Measurements from ENCODE around the gene KCNH1. TPM values are rescaled to one million over a fixed set of nuclear protein-coding genes. Genes with fewer than 3 reads are reported as not detected.

The KCNH1 gene
- total and polyA plus RNA-seq, 4 donors: not detected

DNA sequence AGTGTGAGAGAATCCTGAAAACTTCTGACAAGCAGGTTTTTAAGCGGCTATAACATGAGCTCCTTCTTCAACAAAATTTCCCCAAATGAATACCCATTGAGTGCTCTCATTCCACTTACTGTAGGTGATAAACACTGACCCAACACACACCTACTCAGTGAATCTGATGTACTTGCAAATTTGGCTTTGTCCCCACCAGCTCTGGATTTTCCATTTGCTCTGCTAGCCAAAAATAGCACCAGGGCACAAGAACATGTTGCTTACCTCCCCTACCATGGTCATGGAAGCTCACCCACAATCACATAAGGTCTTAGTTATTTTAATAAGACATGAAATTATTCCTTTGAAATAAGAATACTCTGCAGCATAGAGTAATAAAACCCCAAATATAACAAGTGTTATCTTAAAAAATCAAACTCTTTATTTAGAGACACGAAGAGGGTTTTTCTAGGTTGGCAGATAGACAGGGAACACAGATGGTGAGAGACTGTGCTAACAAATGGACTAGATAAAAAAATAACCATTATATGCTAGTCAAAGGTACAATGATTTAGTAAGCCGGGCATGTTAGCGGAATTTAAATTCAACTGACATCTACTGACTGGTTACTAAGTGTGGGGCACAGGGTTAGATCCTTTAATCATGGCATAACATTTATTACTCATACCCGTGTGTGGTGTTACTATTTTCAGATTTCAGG lies 291.9 kb downstream of the KCNH1 start:
- Histone ChIP-seq H3K4me3 (ENCODE audit: low read depth in 1 of 3, low read length in 3 of 3) (no peak overlapping the region), H3K9me3 (ENCODE audit: control insufficient read depth in 4 of 4, low read length in 3 of 4) (no peaks in the 10 kb centered on the region), H3K36me3 (ENCODE audit: control insufficient read depth in 4 of 4, insufficient read depth in 3 of 4, low read depth in 1 of 4, low read length in 3 of 4) (no peaks in the 10 kb centered on the region), H3K4me1 (ENCODE audit: control insufficient read depth in 4 of 4, insufficient read depth in 4 of 4, low read length in 3 of 4) (no peaks in the 10 kb centered on the region), H3K27ac (ENCODE audit: low read depth in 1 of 2, low read length in 2 of 2) (no peak overlapping the region), H3K9ac (ENCODE audit: low read depth in 1 of 2, low read length in 2 of 2) (no peak overlapping the region), H3K27me3 (ENCODE audit: control insufficient read depth in 4 of 4, insufficient read depth in 4 of 4, low read length in 3 of 4) (no peaks in the 10 kb centered on the region)
- TF ChIP-seq, protein P1, sequence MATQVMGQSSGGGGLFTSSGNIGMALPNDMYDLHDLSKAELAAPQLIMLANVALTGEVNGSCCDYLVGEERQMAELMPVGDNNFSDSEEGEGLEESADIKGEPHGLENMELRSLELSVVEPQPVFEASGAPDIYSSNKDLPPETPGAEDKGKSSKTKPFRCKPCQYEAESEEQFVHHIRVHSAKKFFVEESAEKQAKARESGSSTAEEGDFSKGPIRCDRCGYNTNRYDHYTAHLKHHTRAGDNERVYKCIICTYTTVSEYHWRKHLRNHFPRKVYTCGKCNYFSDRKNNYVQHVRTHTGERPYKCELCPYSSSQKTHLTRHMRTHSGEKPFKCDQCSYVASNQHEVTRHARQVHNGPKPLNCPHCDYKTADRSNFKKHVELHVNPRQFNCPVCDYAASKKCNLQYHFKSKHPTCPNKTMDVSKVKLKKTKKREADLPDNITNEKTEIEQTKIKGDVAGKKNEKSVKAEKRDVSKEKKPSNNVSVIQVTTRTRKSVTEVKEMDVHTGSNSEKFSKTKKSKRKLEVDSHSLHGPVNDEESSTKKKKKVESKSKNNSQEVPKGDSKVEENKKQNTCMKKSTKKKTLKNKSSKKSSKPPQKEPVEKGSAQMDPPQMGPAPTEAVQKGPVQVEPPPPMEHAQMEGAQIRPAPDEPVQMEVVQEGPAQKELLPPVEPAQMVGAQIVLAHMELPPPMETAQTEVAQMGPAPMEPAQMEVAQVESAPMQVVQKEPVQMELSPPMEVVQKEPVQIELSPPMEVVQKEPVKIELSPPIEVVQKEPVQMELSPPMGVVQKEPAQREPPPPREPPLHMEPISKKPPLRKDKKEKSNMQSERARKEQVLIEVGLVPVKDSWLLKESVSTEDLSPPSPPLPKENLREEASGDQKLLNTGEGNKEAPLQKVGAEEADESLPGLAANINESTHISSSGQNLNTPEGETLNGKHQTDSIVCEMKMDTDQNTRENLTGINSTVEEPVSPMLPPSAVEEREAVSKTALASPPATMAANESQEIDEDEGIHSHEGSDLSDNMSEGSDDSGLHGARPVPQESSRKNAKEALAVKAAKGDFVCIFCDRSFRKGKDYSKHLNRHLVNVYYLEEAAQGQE (IDR thresholded peaks at IDR 0.05): no peak
- no peak for TF ChIP-seq TAF1 (conservative IDR thresholded peaks at IDR 0.05)
- TF ChIP-seq RAD21 (IDR thresholded peaks at IDR 0.05): no peak
- TF ChIP-seq, protein P2, sequence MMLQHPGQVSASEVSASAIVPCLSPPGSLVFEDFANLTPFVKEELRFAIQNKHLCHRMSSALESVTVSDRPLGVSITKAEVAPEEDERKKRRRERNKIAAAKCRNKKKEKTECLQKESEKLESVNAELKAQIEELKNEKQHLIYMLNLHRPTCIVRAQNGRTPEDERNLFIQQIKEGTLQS (IDR thresholded peaks at IDR 0.05): no peak
- no peak for DNase-seq (ENCODE audit: low spot score)
- WGBS: 82% methylated on average over 5 of the region's 5 CpGs

DNA sequence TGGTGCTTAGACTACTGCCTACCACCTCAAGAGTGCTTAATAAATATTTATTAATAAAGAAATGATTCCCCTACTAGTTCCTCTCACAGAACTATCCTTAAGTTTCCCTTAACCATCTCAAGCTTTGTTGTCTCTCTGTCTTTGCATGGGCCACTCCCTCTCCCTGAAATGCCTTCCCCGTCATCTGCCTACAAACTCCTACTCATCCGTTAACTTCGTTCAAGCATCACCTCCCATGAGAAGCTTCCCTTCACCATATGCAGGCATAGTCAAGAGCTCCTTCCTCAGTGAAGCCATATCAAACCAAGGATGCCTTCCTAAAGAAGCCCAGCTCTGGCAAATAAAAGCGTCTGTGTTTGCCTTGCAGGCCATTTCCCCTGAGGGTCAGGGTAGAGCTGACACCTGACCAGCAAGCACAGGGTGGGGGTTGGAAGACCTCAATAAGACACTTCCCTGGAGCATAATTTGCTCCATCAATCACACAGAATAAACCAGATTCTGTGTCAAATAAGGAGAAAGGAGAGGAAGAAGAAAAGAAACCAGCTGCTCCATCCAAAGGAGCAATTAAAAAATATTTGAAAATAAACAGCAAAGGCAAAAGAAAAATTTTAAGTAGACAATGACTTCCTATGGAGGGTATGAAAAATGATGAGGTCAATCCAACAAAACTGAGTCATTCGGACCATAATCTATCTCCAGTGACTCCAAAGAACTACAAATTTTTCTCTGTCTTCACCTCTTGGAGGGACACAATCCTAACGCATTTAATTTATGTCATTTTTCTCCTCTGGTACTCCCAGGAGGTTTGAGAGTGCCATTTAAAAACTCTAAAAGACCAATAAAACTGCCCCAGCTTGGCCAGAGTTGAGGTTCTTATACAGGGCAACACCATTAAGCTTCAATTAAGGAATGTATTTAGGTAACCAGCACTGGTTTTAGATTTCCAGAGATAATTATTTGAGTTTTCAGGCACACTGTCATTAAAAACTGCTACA lies 303.6 kb downstream of the KCNH1 start:
- no peak for TF ChIP-seq RAD21 (IDR thresholded peaks at IDR 0.05)
- TF ChIP-seq RXRA (IDR thresholded peaks at IDR 0.05): no peak
- no peak for TF ChIP-seq EGR1 (IDR thresholded peaks at IDR 0.05; ENCODE audit: low read depth in 2 of 2)
- TF ChIP-seq, protein P3, sequence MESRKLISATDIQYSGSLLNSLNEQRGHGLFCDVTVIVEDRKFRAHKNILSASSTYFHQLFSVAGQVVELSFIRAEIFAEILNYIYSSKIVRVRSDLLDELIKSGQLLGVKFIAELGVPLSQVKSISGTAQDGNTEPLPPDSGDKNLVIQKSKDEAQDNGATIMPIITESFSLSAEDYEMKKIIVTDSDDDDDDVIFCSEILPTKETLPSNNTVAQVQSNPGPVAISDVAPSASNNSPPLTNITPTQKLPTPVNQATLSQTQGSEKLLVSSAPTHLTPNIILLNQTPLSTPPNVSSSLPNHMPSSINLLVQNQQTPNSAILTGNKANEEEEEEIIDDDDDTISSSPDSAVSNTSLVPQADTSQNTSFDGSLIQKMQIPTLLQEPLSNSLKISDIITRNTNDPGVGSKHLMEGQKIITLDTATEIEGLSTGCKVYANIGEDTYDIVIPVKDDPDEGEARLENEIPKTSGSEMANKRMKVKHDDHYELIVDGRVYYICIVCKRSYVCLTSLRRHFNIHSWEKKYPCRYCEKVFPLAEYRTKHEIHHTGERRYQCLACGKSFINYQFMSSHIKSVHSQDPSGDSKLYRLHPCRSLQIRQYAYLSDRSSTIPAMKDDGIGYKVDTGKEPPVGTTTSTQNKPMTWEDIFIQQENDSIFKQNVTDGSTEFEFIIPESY (IDR thresholded peaks at IDR 0.05): no peak
- TF ChIP-seq NR2F2 (IDR thresholded peaks at IDR 0.05): no peak
- TF ChIP-seq, protein P4, sequence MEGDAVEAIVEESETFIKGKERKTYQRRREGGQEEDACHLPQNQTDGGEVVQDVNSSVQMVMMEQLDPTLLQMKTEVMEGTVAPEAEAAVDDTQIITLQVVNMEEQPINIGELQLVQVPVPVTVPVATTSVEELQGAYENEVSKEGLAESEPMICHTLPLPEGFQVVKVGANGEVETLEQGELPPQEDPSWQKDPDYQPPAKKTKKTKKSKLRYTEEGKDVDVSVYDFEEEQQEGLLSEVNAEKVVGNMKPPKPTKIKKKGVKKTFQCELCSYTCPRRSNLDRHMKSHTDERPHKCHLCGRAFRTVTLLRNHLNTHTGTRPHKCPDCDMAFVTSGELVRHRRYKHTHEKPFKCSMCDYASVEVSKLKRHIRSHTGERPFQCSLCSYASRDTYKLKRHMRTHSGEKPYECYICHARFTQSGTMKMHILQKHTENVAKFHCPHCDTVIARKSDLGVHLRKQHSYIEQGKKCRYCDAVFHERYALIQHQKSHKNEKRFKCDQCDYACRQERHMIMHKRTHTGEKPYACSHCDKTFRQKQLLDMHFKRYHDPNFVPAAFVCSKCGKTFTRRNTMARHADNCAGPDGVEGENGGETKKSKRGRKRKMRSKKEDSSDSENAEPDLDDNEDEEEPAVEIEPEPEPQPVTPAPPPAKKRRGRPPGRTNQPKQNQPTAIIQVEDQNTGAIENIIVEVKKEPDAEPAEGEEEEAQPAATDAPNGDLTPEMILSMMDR (IDR thresholded peaks at IDR 0.05; ENCODE audit: low read depth, low read length, missing input control): no peak
- TF ChIP-seq, protein P1 (IDR thresholded peaks at IDR 0.05): no peak
- no peak for TF ChIP-seq JUND (IDR thresholded peaks at IDR 0.05)
- TF ChIP-seq HNF4A (conservative IDR thresholded peaks at IDR 0.05): no peak
- no peak for TF ChIP-seq YY1 (IDR thresholded peaks at IDR 0.05)
- TF ChIP-seq SP1 (IDR thresholded peaks at IDR 0.05): no peak
- no peak for TF ChIP-seq TAF1 (conservative IDR thresholded peaks at IDR 0.05)
- TF ChIP-seq, protein P2 (IDR thresholded peaks at IDR 0.05): no peak
- TF ChIP-seq FOXA2 (IDR thresholded peaks at IDR 0.05): no peak
- no peak for TF ChIP-seq HNF4G (IDR thresholded peaks at IDR 0.05)
- no peak for TF ChIP-seq FOXA1 (IDR thresholded peaks at IDR 0.05)

More for the DNA sequence above, 303.6 kb downstream of the KCNH1 start:
- H3K4me1 ChIP-seq (ENCODE audit: control insufficient read depth in 4 of 4, insufficient read depth in 4 of 4, low read length in 3 of 4): no peaks in the 10 kb centered on the region
- WGBS: 81% methylated on average over 6 of the region's 6 CpGs
- no peak overlapping the region for H3K27ac ChIP-seq (ENCODE audit: low read depth in 1 of 2, low read length in 2 of 2)
- no peaks in the 10 kb centered on the region for H3K27me3 ChIP-seq (ENCODE audit: control insufficient read depth in 4 of 4, insufficient read depth in 4 of 4, low read length in 3 of 4)
- no peak overlapping the region for H3K4me3 ChIP-seq (ENCODE audit: low read depth in 1 of 3, low read length in 3 of 3)
- no peak for DNase-seq (ENCODE audit: low spot score)
- H3K36me3 ChIP-seq (ENCODE audit: control insufficient read depth in 4 of 4, insufficient read depth in 3 of 4, low read depth in 1 of 4, low read length in 3 of 4): no peaks in the 10 kb centered on the region
- H3K9ac ChIP-seq (ENCODE audit: low read depth in 1 of 2, low read length in 2 of 2): no peak overlapping the region
- no peaks in the 10 kb centered on the region for H3K9me3 ChIP-seq (ENCODE audit: control insufficient read depth in 4 of 4, low read length in 3 of 4)
